Smooth muscle cell (in vitro differentiated cells): Measurements from ENCODE around the gene FOXRED1. TPM values are rescaled to one million over a fixed set of nuclear protein-coding genes. Genes with fewer than 3 reads are reported as not detected.

Experiments
- DNase-seq: peaks from one replicate; lab custom pipeline; 2025; ENCODE audit not compliant: unreplicated experiment; lab: John Stamatoyannopoulos, UW
- H2AFZ ChIP-seq: fragments of 200-600 bp; sonication (generic); 2 replicates; pipeline ENCODE4 v1.6.0; 2016; ENCODE audit warnings: antibody characterized with exemption, low read depth, mild to moderate bottlenecking
- H3F3A ChIP-seq: fragments of 200-600 bp; sonication (generic); 2 replicates; pipeline ENCODE4 v1.6.0; 2017; ENCODE audit warnings: antibody characterized with exemption, low read depth
- H3K27ac ChIP-seq: fragments of 200-600 bp; sonication (generic); 2 replicates; pipeline ENCODE4 v1.5.1; 2016; ENCODE audit warnings: low read depth, mild to moderate bottlenecking
- H3K27me3 ChIP-seq: fragments of 200-600 bp; sonication (generic); 2 replicates; pipeline ENCODE4 v1.6.1; 2016; ENCODE audit warnings: low read depth, mild to moderate bottlenecking
- H3K36me3 ChIP-seq: fragments of 200-600 bp; sonication (generic); 2 replicates; pipeline ENCODE4 v1.5.1; 2016; ENCODE audit warnings: low read depth
- H3K4me1 ChIP-seq: fragments of 200-600 bp; sonication (generic); 2 replicates; pipeline ENCODE4 v1.5.1; 2016; ENCODE audit warnings: low read depth
- H3K4me2 ChIP-seq: fragments of 200-600 bp; sonication (generic); 2 replicates; pipeline ENCODE4 v1.6.0; 2016; ENCODE audit warnings: mild to moderate bottlenecking
- H3K4me3 ChIP-seq: fragments of 200-600 bp; sonication (generic); 2 replicates; pipeline ENCODE4 v1.5.1; 2016; ENCODE audit warnings: mild to moderate bottlenecking
- H3K79me2 ChIP-seq: fragments of 200-600 bp; sonication (generic); 2 replicates; pipeline ENCODE4 v1.6.0; 2016; ENCODE audit warnings: low read depth, mild to moderate bottlenecking
- H3K9ac ChIP-seq: fragments of 200-600 bp; sonication (generic); 2 replicates; pipeline ENCODE4 v1.6.0; 2016; ENCODE audit warnings: low read depth
- H3K9me3 ChIP-seq: fragments of 200-600 bp; sonication (generic); replicated peaks from 2 replicates; pipeline ENCODE4 v1.5.1; 2016; ENCODE audit warnings: low read depth
- H4K20me1 ChIP-seq: fragments of 200-600 bp; sonication (generic); 2 replicates; pipeline ENCODE4 v1.6.0; 2016; ENCODE audit warnings: low read depth
- WGBS: methylation state at CpG from one replicate; pipeline ENCODE4 v1.1.7; 2016; ENCODE audit warnings: low lambda C conversion rate; 5-methylcytosine and 5-hydroxymethylcytosine counted together
- polyA plus RNA-seq: library from polyadenylated mRNA; unstranded; fragments of >200 nt; fragmentation: Nextera tagmentation; extraction: Ambion mirVana; gene quantifications from 2 replicates; pipeline ENCODE4 v1.2.1, GENCODE V29; 2016
- total RNA-seq: library from RNA; depleted of rRNA; stranded (reverse); fragments of >200 nt; gene quantifications from 2 replicates; pipeline ENCODE4 v1.2.3, GENCODE V29; 2014
- TF ChIP-seq, protein P1 (sequence below): fragments of 200-600 bp; sonication (generic); IDR thresholded peaks from 2 replicates; pipeline ENCODE4 v1.5.1; 2017; ENCODE audit warnings: borderline replicate concordance, mild to moderate bottlenecking, antibody characterized with exemption; ENCODE audit not compliant: insufficient read depth, poor library complexity, severe bottlenecking

Gene FOXRED1
- total and polyA plus RNA-seq, 2 experiments from 2014 or later = 8.1 to 22.1 TPM

DNA sequence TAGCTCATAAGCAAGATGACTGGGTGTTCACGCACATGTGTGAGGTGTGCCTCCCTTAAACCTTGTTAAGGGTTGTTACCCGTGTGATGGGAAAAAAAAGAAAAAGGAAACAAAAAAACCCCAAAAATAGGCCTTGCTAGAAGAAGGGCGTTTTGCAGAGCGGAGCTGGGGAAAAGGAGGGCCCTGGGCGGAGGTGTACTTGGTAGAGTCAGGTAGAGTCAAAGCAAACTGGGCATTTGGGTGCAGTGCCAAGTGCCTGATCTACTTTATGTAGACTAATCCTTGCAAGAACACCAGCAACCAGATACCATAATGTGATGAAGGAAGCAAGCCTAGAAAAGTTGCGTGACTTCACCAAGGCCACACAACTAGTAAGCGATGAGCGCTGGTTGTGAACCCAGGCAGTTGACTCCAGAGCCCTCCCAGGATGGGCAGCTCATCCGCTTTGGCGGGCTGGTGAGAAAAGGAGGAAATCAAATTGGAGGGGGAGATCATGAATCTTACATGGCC is 12.8 kb downstream of the FOXRED1 start:
- H2AFZ ChIP-seq = no peak overlapping the region
- no peaks in the 10 kb centered on the region for H3K9me3 ChIP-seq
- no peaks in the 10 kb centered on the region for H3K27me3 ChIP-seq
- peak overlapping the region; percentile 91 for H3K4me2 ChIP-seq
- H3K4me3 ChIP-seq = no peak overlapping the region
- peaks cover 5% of the 10 kb centered on the region for H4K20me1 ChIP-seq
- DNase-seq = no peak
- TF ChIP-seq, protein P1, sequence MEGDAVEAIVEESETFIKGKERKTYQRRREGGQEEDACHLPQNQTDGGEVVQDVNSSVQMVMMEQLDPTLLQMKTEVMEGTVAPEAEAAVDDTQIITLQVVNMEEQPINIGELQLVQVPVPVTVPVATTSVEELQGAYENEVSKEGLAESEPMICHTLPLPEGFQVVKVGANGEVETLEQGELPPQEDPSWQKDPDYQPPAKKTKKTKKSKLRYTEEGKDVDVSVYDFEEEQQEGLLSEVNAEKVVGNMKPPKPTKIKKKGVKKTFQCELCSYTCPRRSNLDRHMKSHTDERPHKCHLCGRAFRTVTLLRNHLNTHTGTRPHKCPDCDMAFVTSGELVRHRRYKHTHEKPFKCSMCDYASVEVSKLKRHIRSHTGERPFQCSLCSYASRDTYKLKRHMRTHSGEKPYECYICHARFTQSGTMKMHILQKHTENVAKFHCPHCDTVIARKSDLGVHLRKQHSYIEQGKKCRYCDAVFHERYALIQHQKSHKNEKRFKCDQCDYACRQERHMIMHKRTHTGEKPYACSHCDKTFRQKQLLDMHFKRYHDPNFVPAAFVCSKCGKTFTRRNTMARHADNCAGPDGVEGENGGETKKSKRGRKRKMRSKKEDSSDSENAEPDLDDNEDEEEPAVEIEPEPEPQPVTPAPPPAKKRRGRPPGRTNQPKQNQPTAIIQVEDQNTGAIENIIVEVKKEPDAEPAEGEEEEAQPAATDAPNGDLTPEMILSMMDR = no peak
- H3K9ac ChIP-seq = no peak overlapping the region
- peaks cover 3% of the 10 kb centered on the region for H3K79me2 ChIP-seq
- H3F3A ChIP-seq = no peaks in the 10 kb centered on the region
- no peaks in the 10 kb centered on the region for H3K36me3 ChIP-seq
- 97% methylated on average over 10 of the region's 10 CpGs for WGBS
- H3K27ac ChIP-seq = no peak overlapping the region
- peaks cover 5% of the 10 kb centered on the region for H3K4me1 ChIP-seq

DNA sequence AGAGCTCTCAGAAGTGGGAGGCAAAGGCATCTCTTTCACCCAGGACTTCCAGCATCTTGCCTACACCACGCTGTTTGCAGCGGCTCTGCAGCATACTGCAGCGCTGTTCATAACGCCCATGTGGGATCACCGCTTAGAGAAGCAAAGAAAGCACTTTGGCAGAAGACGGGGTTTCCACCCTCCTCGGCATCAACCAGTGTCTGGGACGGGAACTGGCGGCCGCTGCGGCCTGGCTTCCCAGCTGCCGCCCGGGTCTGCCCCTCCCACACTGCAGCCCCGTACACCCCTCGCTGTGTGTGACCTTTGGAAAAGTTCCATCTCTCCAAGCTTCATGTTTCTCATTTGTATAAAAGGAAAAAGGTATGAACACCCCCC is 13.4 kb downstream of the FOXRED1 start:
- Histone ChIP-seq H3K9ac (peak overlapping the region; percentile 65), H3K79me2 (peaks cover 3% of the 10 kb centered on the region), H4K20me1 (peaks cover 5% of the 10 kb centered on the region), H3K27ac (peak overlapping the region; percentile 78), H3F3A (no peaks in the 10 kb centered on the region), H3K9me3 (no peaks in the 10 kb centered on the region), H3K36me3 (no peaks in the 10 kb centered on the region), H2AFZ (peak overlapping the region; percentile 82), H3K4me2 (peak overlapping the region; percentile 91), H3K27me3 (no peaks in the 10 kb centered on the region), H3K4me1 (peaks cover 5% of the 10 kb centered on the region), H3K4me3 (peak overlapping the region; percentile 83)
- 8% methylated on average over 15 of the region's 15 CpGs for WGBS
- TF ChIP-seq, protein P1 = no peak
- DNase-seq = no peak

DNA sequence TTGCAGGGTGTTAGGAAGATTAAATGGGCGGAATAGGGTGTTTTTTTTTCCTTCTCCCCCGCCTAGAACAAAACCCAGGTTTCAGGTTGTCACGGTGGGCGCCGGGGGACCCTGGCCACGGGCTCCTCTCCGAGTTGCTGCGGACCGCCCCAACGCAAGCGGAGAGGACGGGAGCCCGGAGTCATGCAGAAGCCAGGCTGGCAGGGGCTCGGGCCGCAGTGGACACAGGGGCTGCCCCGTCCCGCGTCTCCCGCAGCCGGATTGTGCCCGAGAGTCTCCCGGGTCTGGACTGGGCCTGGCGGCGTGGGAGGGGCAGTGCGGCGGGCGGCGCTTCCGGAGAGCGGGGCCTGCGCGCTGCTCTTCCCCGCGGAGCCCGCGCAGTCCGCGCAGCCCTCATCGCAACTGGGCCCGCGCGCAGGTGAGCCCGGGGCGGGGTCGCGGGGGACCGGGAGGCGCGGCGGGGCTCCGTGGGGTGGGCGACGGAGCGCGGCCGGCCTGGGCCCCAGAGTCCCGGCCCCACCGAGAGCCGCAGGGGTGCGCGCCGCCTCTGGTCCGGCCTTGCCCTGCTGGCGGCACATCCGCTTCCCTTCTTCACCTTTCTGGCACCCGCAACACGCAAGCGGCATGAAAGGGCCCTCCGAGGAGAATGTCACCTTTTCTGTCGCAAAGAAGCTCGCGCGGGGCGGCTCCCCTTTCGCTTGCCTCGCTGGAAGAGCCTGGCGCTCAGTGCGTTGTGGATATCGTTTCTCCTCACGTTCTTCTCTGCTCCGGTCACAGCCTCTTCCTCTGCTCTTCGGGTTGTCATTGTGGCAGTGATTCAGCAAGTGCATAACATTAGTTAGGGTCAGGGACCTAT is 14.0 kb downstream of the FOXRED1 start, which contains the start of gene TIRAP:
TIRAP (plus strand) TSS at position 358 of the 856 bp plus-strand sequence. CDS start 7,802 bp downstream, outside the sequence.
- TF ChIP-seq, protein P1 = no peak
- peak within 1 kb of the TSS; percentile 91 for H3K4me2 ChIP-seq
- no peaks in the 10 kb centered on the region for H3K27me3 ChIP-seq
- H3K27ac ChIP-seq = peak within 1 kb of the TSS; percentile 78
- H3K36me3 ChIP-seq = no peaks in the 10 kb centered on the region
- H3K79me2 ChIP-seq = peaks cover 3% of the 10 kb centered on the region
- peak within 1 kb of the TSS; percentile 97 for H2AFZ ChIP-seq
- peak within 1 kb of the TSS; percentile 77 for H3K9ac ChIP-seq
- peak within 1 kb of the TSS; percentile 83 for H3K4me3 ChIP-seq
- H3K4me1 ChIP-seq = peaks cover 5% of the 10 kb centered on the region
- peak; percentile 28 for DNase-seq
- under 1% methylated on average over 43 of the region's 82 CpGs for WGBS
- no peaks in the 10 kb centered on the region for H3K9me3 ChIP-seq
- H4K20me1 ChIP-seq = peaks cover 5% of the 10 kb centered on the region
- H3F3A ChIP-seq = no peaks in the 10 kb centered on the region
